ENCODE measurements around the gene MAMDC2.

- TF ChIP-seq CTCF (IDR thresholded peaks at IDR 0.05; ENCODE audit: low read depth, low read length) (no peak), MYC (IDR thresholded peaks at IDR 0.05; ENCODE audit: low read depth, low read length) (no peak)
Measured at GRCh38 chr9:70007831-70008230, 35.8 kb upstream of the MAMDC2 start.

All from NB4 (cell line).